Calu3 (cell line): ENCODE measurements around the gene TCF4. TPM values are rescaled to one million over a fixed set of nuclear protein-coding genes. Genes with fewer than 3 reads are reported as not detected.
A peak's percentile ranks its signal among the peaks of the same experiment; 100 is the strongest.

ENCODE experiments used
- BruUV-seq: library from RNA; stranded (reverse); fragments of 400-500 nt; replicated peaks from 2 replicates; lab custom pipeline; 2021; lab: Mats Ljungman, UMichigan
- CTCF ChIA-PET: fragments of 300-600 bp; sonication (Branson Sonifier 250); formaldehyde crosslinking; loops from one replicate; lab custom pipeline; 2022; ENCODE audit warnings: antibody characterized with exemption; lab: Charles Lee
- DNase-seq: peaks from one replicate; pipeline ENCODE4 v3.0.0; 2022
- H3K27ac Mint-ChIP-seq: one replicate; pipeline ENCODE4 v1.8.0; 2022; ENCODE audit warnings: mixed read lengths; ENCODE audit not compliant: unreplicated experiment
- H3K27me3 Mint-ChIP-seq: one replicate; pipeline ENCODE4 v1.8.0; 2022; ENCODE audit warnings: mixed read lengths; ENCODE audit not compliant: unreplicated experiment
- H3K36me3 Mint-ChIP-seq: one replicate; pipeline ENCODE4 v1.8.0; 2022; ENCODE audit warnings: mild to moderate bottlenecking, moderate library complexity, mixed read lengths; ENCODE audit not compliant: insufficient read depth, unreplicated experiment
- H3K4me1 Mint-ChIP-seq: one replicate; pipeline ENCODE4 v1.8.0; 2022; ENCODE audit warnings: mild to moderate bottlenecking, low read depth, mixed read lengths; ENCODE audit not compliant: unreplicated experiment
- H3K4me3 Mint-ChIP-seq: one replicate; pipeline ENCODE4 v1.8.0; 2022; ENCODE audit warnings: mild to moderate bottlenecking, low read depth, moderate library complexity, mixed read lengths; ENCODE audit not compliant: unreplicated experiment
- H3K9me3 Mint-ChIP-seq: one replicate; pipeline ENCODE4 v1.8.0; 2022; ENCODE audit warnings: low read depth, mixed read lengths; ENCODE audit not compliant: unreplicated experiment
- CTCF ChIP-seq: fragments of 200-600 bp; IDR thresholded peaks from one replicate; pipeline ENCODE4 v1.8.0; 2022; ENCODE audit warnings: antibody characterized with exemption; ENCODE audit not compliant: unreplicated experiment
- intact Hi-C: fragments of 100-400 bp; cut with micrococcal nuclease; formaldehyde crosslinking; loops from one replicate; pipeline ENCODE4 v1.10.0; 2022; ENCODE audit not compliant: unreplicated experiment
- total RNA-seq: library from RNA; stranded (reverse); gene quantifications from 2 replicates; pipeline ENCODE4 v1.2.3, GENCODE V29; 2022

The TCF4 gene
- total RNA-seq, 1 experiment from 2014 or later: 0.21 TPM

GRCh38 chr18:55390898-55391297, 197.1 kb downstream of the TCF4 start:
- no TSS peak for BruUV-seq
- no peaks in the 10 kb centered on the region for H3K9me3 Mint-ChIP-seq
- no peaks in the 10 kb centered on the region for H3K36me3 Mint-ChIP-seq
- H3K27me3 Mint-ChIP-seq: no peaks in the 10 kb centered on the region
- no peak overlapping the region for H3K4me3 Mint-ChIP-seq
- DNase-seq: no peak
- CTCF ChIA-PET: no interaction called here
- no peaks in the 10 kb centered on the region for H3K4me1 Mint-ChIP-seq
- H3K27ac Mint-ChIP-seq: no peak overlapping the region
- intact Hi-C loops: no loop called here
- no peak for TF ChIP-seq CTCF

GRCh38 chr18:55387139-55387984, 200.6 kb downstream of the TCF4 start:
- Mint-ChIP-seq H3K4me1 (no peaks in the 10 kb centered on the region), H3K36me3 (no peaks in the 10 kb centered on the region), H3K27me3 (no peaks in the 10 kb centered on the region), H3K27ac (no peak overlapping the region), H3K9me3 (peaks cover 9% of the 10 kb centered on the region), H3K4me3 (no peak overlapping the region)
- intact Hi-C loops: no loop called here
- CTCF ChIA-PET: no interaction called here
- no TSS peak for BruUV-seq
- no peak for TF ChIP-seq CTCF
- DNase-seq: no peak

- H3K9me3 Mint-ChIP-seq: peaks cover 9% of the 10 kb centered on the region
- H3K4me3 Mint-ChIP-seq: no peak overlapping the region
- DNase-seq: no peak
- H3K27me3 Mint-ChIP-seq: no peaks in the 10 kb centered on the region
- no peaks in the 10 kb centered on the region for H3K36me3 Mint-ChIP-seq
- intact Hi-C loops: no loop called here
- H3K27ac Mint-ChIP-seq: no peak overlapping the region
- CTCF ChIA-PET: no interaction called here
- no peaks in the 10 kb centered on the region for H3K4me1 Mint-ChIP-seq
- TF ChIP-seq CTCF: no peak
- BruUV-seq: no TSS peak
Measured at GRCh38 chr18:55386545-55386944, 201.4 kb downstream of the TCF4 start.

- CTCF ChIA-PET: interaction anchor here (0.5 kb wide), 1 partner anchor 64 kb away, joined by 4 read pairs; no protein-coding TSS in a partner anchor
- DNase-seq: peak; percentile 26
- no peak overlapping the region for H3K4me3 Mint-ChIP-seq
- intact Hi-C loops: no loop called here
- TF ChIP-seq CTCF: no peak
- H3K36me3 Mint-ChIP-seq: no peaks in the 10 kb centered on the region
- no TSS peak for BruUV-seq
- no peaks in the 10 kb centered on the region for H3K27me3 Mint-ChIP-seq
- peaks cover 9% of the 10 kb centered on the region for H3K9me3 Mint-ChIP-seq
- H3K27ac Mint-ChIP-seq: no peak overlapping the region
- no peaks in the 10 kb centered on the region for H3K4me1 Mint-ChIP-seq
Measured at GRCh38 chr18:55385770-55386169, 202.2 kb downstream of the TCF4 start.
